CD4-positive, CD25-positive, alpha-beta regulatory T cell (primary cell): ENCODE results near the gene HSPA12B. TPM values are rescaled to one million over a fixed set of nuclear protein-coding genes. Genes with fewer than 3 reads are reported as not detected.

ENCODE experiments used
- ATAC-seq, 2 donors: fragments of 150-1000 bp; cut with Tn5 transposase; one replicate each; pipeline ENCODE4 v1.10.0; 2021; ENCODE audit warnings: low read depth in 2 of 2, moderate number of reproducible peaks in 2 of 2, moderate library complexity in 1 of 2
- DNase-seq, 3 donors: peaks; one replicate each; pipeline versions ENCODE4 v3.0.0 to v3.0.0-alpha.2; 2012 to 2022; ENCODE audit warnings: mixed read lengths in 1 of 3
- H3K27ac ChIP-seq: one replicate; pipeline ENCODE4 v1.7.0; 2013; ENCODE audit warnings: mild to moderate bottlenecking, low read length; ENCODE audit not compliant: insufficient read depth, poor library complexity, severe bottlenecking
- H3K27me3 ChIP-seq: one replicate; pipeline ENCODE4 v1.7.0; 2013; ENCODE audit warnings: low read length; ENCODE audit not compliant: control insufficient read depth, insufficient read depth
- H3K36me3 ChIP-seq: one replicate; pipeline ENCODE4 v1.7.0; 2013; ENCODE audit warnings: mild to moderate bottlenecking, low read length, moderate library complexity; ENCODE audit not compliant: control insufficient read depth, insufficient read depth
- H3K4me1 ChIP-seq: 2 replicates; pipeline ENCODE4 v1.7.0; 2013; ENCODE audit warnings: mild to moderate bottlenecking, low read length; ENCODE audit not compliant: insufficient read depth, control insufficient read depth, poor library complexity, severe bottlenecking
- H3K4me3 ChIP-seq: one replicate; pipeline ENCODE4 v1.7.0; 2013; ENCODE audit warnings: low read depth, mild to moderate bottlenecking, low read length, moderate library complexity
- H3K9me3 ChIP-seq, 2 experiments: 1 replicate in 1 of 2; 2 replicates in 1 of 2; pipeline ENCODE4 v1.7.0; 2013; ENCODE audit warnings: low read length in 2 of 2, mild to moderate bottlenecking in 1 of 2, moderate library complexity in 1 of 2; ENCODE audit not compliant: control insufficient read depth in 2 of 2
- H3K27ac Mint-ChIP-seq, 3 donors: one replicate each; pipeline ENCODE4 v1.8.0; 2020 to 2022; ENCODE audit warnings: mild to moderate bottlenecking in 3 of 3, mixed read lengths in 3 of 3, moderate library complexity in 2 of 3
- H3K27me3 Mint-ChIP-seq: one replicate; pipeline ENCODE4 v1.8.0; 2022; ENCODE audit warnings: mild to moderate bottlenecking, mixed read lengths
- H3K36me3 Mint-ChIP-seq: one replicate; pipeline ENCODE4 v1.8.0; 2020; ENCODE audit warnings: mixed read lengths
- H3K4me1 Mint-ChIP-seq, 4 donors: one replicate each; pipeline ENCODE4 v1.8.0; 2020 to 2022; ENCODE audit warnings: mixed read lengths in 4 of 4, mild to moderate bottlenecking in 1 of 4
- H3K4me3 Mint-ChIP-seq, 4 donors: one replicate each; pipeline ENCODE4 v1.8.0; 2020 to 2022; ENCODE audit warnings: mild to moderate bottlenecking in 4 of 4, mixed read lengths in 4 of 4, moderate library complexity in 3 of 4
- H3K9me3 Mint-ChIP-seq, 7 donors: one replicate each; pipeline ENCODE4 v1.8.0; 2020 to 2022; ENCODE audit warnings: mixed read lengths in 7 of 7, mild to moderate bottlenecking in 3 of 7, moderate library complexity in 2 of 7
- polyA plus RNA-seq, 4 donors: library from polyadenylated mRNA; unstranded; fragments of 300-500 nt; fragmentation: Illumina TruSeq; gene quantifications; one replicate each; pipeline ENCODE4 v1.2.3, GENCODE V29; 2021
- total RNA-seq: library from RNA; stranded (reverse); gene quantifications from one replicate; pipeline ENCODE4 v1.2.3, GENCODE V29; 2022

HSPA12B gene
- total and polyA plus RNA-seq, 5 donors from 2014 or later = 0.09 TPM; not detected in 4

- Histone ChIP-seq H3K4me1 (peaks cover 8% of the 10 kb centered on the region), H3K27me3 (no peaks in the 10 kb centered on the region), H3K36me3 (no peaks in the 10 kb centered on the region), H3K27ac (no peak overlapping the region), H3K9me3 (no peaks in the 10 kb centered on the region), H3K4me3 (no peak overlapping the region)
- H3K9me3 Mint-ChIP-seq = peaks cover 0 to 2% (median 0%) of the 10 kb centered on the region in 7 donors
- no peak overlapping the region for H3K27ac Mint-ChIP-seq
- DNase-seq = no peak
- peaks cover 0 to 25% (median 5%) of the 10 kb centered on the region in 4 donors for H3K4me1 Mint-ChIP-seq
- peaks cover 4% of the 10 kb centered on the region for H3K27me3 Mint-ChIP-seq
- H3K4me3 Mint-ChIP-seq = no peak overlapping the region
- no peak for ATAC-seq
- H3K36me3 Mint-ChIP-seq = no peaks in the 10 kb centered on the region
Measured at GRCh38 chr20:3748073-3748472, 15.6 kb downstream of the HSPA12B start.

GRCh38 chr20:3749087-3749688 lies 16.7 kb downstream of the HSPA12B start:
- no peaks in the 10 kb centered on the region for H3K9me3 ChIP-seq
- H3K9me3 Mint-ChIP-seq = peaks cover 0 to 2% (median 0%) of the 10 kb centered on the region in 7 donors
- no peak for DNase-seq
- no peaks in the 10 kb centered on the region for H3K36me3 ChIP-seq
- H3K4me1 ChIP-seq = peaks cover 8% of the 10 kb centered on the region
- peaks cover 0 to 28% (median 5%) of the 10 kb centered on the region in 4 donors for H3K4me1 Mint-ChIP-seq
- no peaks in the 10 kb centered on the region for H3K27me3 ChIP-seq
- H3K4me3 ChIP-seq = no peak overlapping the region
- no peaks in the 10 kb centered on the region for H3K36me3 Mint-ChIP-seq
- peaks cover 4% of the 10 kb centered on the region for H3K27me3 Mint-ChIP-seq
- H3K27ac Mint-ChIP-seq = no peak overlapping the region
- no peak for ATAC-seq
- no peak overlapping the region for H3K27ac ChIP-seq
- H3K4me3 Mint-ChIP-seq = no peak overlapping the region

GRCh38 chr20:3749689-3750531 lies 17.4 kb downstream of the HSPA12B start:
- Histone ChIP-seq H3K27me3 (no peaks in the 10 kb centered on the region), H3K4me3 (no peak overlapping the region), H3K9me3 (no peaks in the 10 kb centered on the region), H3K4me1 (peaks cover 4% of the 10 kb centered on the region), H3K27ac (no peak overlapping the region), H3K36me3 (no peaks in the 10 kb centered on the region)
- no peak overlapping the region for H3K4me3 Mint-ChIP-seq
- no peak for ATAC-seq
- peaks cover 4% of the 10 kb centered on the region for H3K27me3 Mint-ChIP-seq
- peaks cover 3% of the 10 kb centered on the region for H3K36me3 Mint-ChIP-seq
- H3K27ac Mint-ChIP-seq = no peak overlapping the region
- H3K4me1 Mint-ChIP-seq = peaks cover 0 to 22% (median 2%) of the 10 kb centered on the region in 4 donors
- H3K9me3 Mint-ChIP-seq = no peaks in the 10 kb centered on the region
- peak in 1 of 3 donors; percentile 20 for DNase-seq

GRCh38 chr20:3751305-3751674 lies 18.8 kb downstream of the HSPA12B start:
- H3K4me1 ChIP-seq = no peaks in the 10 kb centered on the region
- H3K9me3 Mint-ChIP-seq = no peaks in the 10 kb centered on the region
- H3K27ac ChIP-seq = no peak overlapping the region
- H3K4me3 Mint-ChIP-seq = peak overlapping the region in 1 of 4 donors; percentile 16
- peaks cover 4% of the 10 kb centered on the region for H3K27me3 Mint-ChIP-seq
- no peaks in the 10 kb centered on the region for H3K27me3 ChIP-seq
- no peaks in the 10 kb centered on the region for H3K9me3 ChIP-seq
- no peaks in the 10 kb centered on the region for H3K36me3 ChIP-seq
- peaks cover 0 to 16% (median 2%) of the 10 kb centered on the region in 4 donors for H3K4me1 Mint-ChIP-seq
- H3K36me3 Mint-ChIP-seq = peaks cover 3% of the 10 kb centered on the region
- DNase-seq = no peak
- ATAC-seq = no peak
- H3K4me3 ChIP-seq = no peak overlapping the region
- no peak overlapping the region for H3K27ac Mint-ChIP-seq

GRCh38 chr20:3751675-3752385 lies 19.3 kb downstream of the HSPA12B start:
- no peak overlapping the region for H3K27ac Mint-ChIP-seq
- no peak overlapping the region for H3K4me3 ChIP-seq

GRCh38 chr20:3752386-3752759 lies 19.9 kb downstream of the HSPA12B start:
- Mint-ChIP-seq H3K4me3 (peak overlapping the region in 3 of 4 donors; percentile 41 to 76 (median 70)), H3K36me3 (peaks cover 3% of the 10 kb centered on the region), H3K9me3 (no peaks in the 10 kb centered on the region), H3K4me1 (peaks cover 0 to 16% (median 2%) of the 10 kb centered on the region in 4 donors), H3K27ac (peak overlapping the region in 2 of 3 donors; percentile 27 to 80), H3K27me3 (peaks cover 4% of the 10 kb centered on the region)
- Histone ChIP-seq H3K4me1 (no peaks in the 10 kb centered on the region), H3K27ac (no peak overlapping the region), H3K36me3 (no peaks in the 10 kb centered on the region), H3K27me3 (no peaks in the 10 kb centered on the region), H3K4me3 (no peak overlapping the region), H3K9me3 (no peaks in the 10 kb centered on the region)
- DNase-seq (no peak), ATAC-seq (no peak)

More at GRCh38 chr20:3751675-3752385, 19.3 kb downstream of the HSPA12B start:
- H3K27me3 Mint-ChIP-seq = peaks cover 4% of the 10 kb centered on the region
- Histone ChIP-seq H3K27ac (no peak overlapping the region), H3K9me3 (no peaks in the 10 kb centered on the region), H3K27me3 (no peaks in the 10 kb centered on the region), H3K36me3 (no peaks in the 10 kb centered on the region), H3K4me1 (no peaks in the 10 kb centered on the region)
- peaks cover 3% of the 10 kb centered on the region for H3K36me3 Mint-ChIP-seq
- H3K9me3 Mint-ChIP-seq = no peaks in the 10 kb centered on the region
- peak overlapping the region in 3 of 4 donors; percentile 41 to 76 (median 70) for H3K4me3 Mint-ChIP-seq
- peak; percentile 35 to 61 (median 47) for DNase-seq
- ATAC-seq = peak; percentile 38 to 45
- H3K4me1 Mint-ChIP-seq = peaks cover 0 to 16% (median 2%) of the 10 kb centered on the region in 4 donors

GRCh38 chr20:3753098-3753497 lies 20.6 kb downstream of the HSPA12B start:
- Histone ChIP-seq H3K4me1 (no peaks in the 10 kb centered on the region), H3K27me3 (no peaks in the 10 kb centered on the region), H3K27ac (no peak overlapping the region), H3K4me3 (no peak overlapping the region), H3K9me3 (no peaks in the 10 kb centered on the region), H3K36me3 (no peaks in the 10 kb centered on the region)
- Mint-ChIP-seq H3K9me3 (no peaks in the 10 kb centered on the region), H3K27ac (peak overlapping the region in 1 of 3 donors; percentile 65), H3K4me3 (peak overlapping the region in 3 of 4 donors; percentile 30 to 70 (median 53)), H3K4me1 (peaks cover 0 to 13% (median 2%) of the 10 kb centered on the region in 4 donors), H3K36me3 (peaks cover 5% of the 10 kb centered on the region), H3K27me3 (no peaks in the 10 kb centered on the region)
- ATAC-seq (peak; percentile 65 to 68), DNase-seq (peak; percentile 35 to 80 (median 63))
